DMS114 treated with DMSO at 0.1 percent for 48 hours (cell line): ENCODE results near the gene OR13A1.
"Not testable (repeated sequence)": the region's sequence is repeated elsewhere in the genome, so short reads cannot be mapped to it uniquely, and the experiment has no call there.

Experiments used
- DNase-seq: peaks from one replicate; lab custom pipeline; 2025; ENCODE audit not compliant: unreplicated experiment; lab: John Stamatoyannopoulos, UW

OR13A1 gene

GRCh38 chr10:45282061-45282460 is 33.3 kb downstream of the OR13A1 start:
- DNase-seq: no peak

GRCh38 chr10:45280113-45280760 is 35.2 kb downstream of the OR13A1 start:
- DNase-seq: no peak

DNA sequence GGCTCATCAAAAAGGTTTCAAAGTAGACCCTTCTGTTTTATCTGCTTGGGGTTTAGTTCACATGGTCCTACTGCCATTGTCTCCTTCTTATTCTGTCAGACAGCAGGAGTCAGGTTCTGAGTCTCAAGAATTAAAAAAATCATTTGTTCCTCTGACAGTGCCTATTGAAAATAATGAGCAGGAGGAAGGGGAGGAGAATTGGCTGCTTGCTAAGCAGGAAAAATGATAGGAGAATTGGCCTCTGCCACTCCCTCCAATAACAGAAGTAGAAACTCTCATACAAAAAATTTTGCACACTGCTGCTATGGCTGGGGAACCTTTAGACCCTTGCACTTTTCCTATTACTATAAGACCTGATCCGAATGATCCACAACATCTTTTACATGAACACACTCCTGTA is 35.7 kb downstream of the OR13A1 start:
- DNase-seq: no peak

- DNase-seq: no peak
These were observed 36.4 kb downstream of the OR13A1 start for GRCh38 chr10:45278860-45279498.

GRCh38 chr10:45276146-45276545 is 39.3 kb downstream of the OR13A1 start:
- not testable (repeated sequence) for DNase-seq

- DNase-seq: no peak
These were observed 41.0 kb downstream of the OR13A1 start for GRCh38 chr10:45274364-45274763.

DNA sequence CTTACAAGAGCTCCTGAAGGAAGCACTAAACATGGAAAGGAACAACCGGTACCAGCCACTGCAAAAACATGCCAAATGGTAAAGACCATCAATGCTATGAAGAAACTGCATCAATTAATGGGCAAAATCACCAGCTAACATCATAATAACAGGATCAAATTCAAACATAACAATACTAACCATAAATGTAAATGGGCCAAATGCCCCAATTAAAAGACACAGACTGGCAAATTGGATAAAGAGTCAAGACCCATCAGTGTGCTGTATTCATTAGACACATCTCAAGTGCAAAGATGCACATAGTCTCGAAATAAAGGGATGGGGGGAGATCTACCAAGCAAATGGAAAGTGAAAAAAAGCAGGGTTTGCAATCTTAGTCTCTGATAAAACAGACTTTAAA is 47.6 kb downstream of the OR13A1 start:
- DNase-seq: not testable (repeated sequence)

- no peak for DNase-seq
These were observed 49.4 kb downstream of the OR13A1 start for GRCh38 chr10:45265996-45266395.

- DNase-seq: no peak
These were observed 53.5 kb downstream of the OR13A1 start for GRCh38 chr10:45261946-45262345.

DNA sequence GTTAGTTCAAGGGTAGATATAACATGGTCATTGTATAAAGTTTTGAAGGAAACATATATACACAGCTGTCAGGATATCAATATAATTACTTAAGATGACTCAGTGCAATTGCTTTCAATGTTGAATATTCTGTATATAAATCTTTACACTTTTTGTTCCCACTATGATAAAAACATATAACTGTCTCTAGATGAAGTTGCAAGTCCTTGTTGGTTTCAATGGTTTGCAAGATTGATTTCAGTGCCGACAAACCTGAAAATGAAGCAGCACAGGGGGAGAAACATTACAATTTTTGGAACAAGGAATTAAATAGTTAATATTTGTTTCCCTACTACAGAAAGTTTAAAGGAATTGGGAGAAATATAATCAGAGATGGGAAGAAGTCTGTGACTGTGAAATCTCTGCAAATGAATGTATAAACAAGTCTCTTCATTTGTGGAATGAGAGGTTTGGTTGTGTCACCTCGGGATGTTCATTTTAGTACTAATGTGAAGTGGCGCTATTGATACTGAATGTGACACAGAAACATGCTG is 54.1 kb downstream of the OR13A1 start:
- no peak for DNase-seq

GRCh38 chr10:45260635-45261034 is 54.8 kb downstream of the OR13A1 start:
- not testable (repeated sequence) for DNase-seq

- not testable (repeated sequence) for DNase-seq
These were observed 55.5 kb downstream of the OR13A1 start for GRCh38 chr10:45259786-45260495.

DNA sequence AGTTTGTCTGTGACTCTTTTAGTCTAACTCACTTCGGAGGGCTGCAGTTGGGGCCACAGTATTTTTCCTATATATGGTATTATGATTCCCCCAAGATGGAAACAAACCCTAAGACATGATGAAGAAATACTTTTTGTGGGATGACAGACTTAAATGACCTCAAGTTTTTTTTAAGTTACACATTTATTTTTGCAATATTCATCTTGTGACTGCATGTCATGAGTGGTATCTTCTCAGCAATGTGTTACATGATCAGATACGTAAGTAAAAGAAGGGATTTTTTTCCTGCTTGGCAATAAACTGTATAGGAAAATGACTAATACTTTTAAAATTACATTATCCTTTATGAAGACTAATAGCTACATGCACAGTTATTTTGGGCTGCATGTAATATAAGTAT is 57.8 kb downstream of the OR13A1 start:
- no peak for DNase-seq

- DNase-seq: no peak
These were observed 59.2 kb downstream of the OR13A1 start for GRCh38 chr10:45256246-45256645.

- DNase-seq: no peak
These were observed 59.7 kb downstream of the OR13A1 start for GRCh38 chr10:45255706-45256105.

DNA sequence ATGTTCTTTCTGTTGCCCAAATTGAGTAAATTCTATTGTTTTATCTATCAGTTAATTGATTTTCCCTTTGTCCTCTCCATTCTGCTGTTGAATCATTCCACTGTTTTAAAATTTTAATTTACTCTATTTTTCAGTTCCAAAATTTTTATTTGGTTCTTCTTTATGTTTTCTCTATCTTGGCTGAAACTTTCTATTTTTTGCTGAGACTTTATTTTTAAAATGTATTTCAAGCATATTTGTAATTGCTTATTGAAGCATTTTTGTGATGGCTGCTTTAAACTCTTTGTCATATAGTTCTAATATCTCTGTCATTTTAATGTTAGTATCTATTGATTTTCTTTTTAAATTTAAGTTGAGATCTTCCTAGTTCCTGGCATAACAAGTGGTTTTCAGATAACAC is 60.5 kb downstream of the OR13A1 start:
- no peak for DNase-seq

GRCh38 chr10:45253183-45253914 is 62.1 kb downstream of the OR13A1 start:
- no peak for DNase-seq
